Anterior cingulate cortex (tissue), 58 donors: ENCODE measurements around the gene PKD1L1.

Experiments
- DNase-seq, 58 donors: peaks; one replicate each; lab custom pipeline; 2025; lab: John Stamatoyannopoulos, UW

The PKD1L1 gene

DNA sequence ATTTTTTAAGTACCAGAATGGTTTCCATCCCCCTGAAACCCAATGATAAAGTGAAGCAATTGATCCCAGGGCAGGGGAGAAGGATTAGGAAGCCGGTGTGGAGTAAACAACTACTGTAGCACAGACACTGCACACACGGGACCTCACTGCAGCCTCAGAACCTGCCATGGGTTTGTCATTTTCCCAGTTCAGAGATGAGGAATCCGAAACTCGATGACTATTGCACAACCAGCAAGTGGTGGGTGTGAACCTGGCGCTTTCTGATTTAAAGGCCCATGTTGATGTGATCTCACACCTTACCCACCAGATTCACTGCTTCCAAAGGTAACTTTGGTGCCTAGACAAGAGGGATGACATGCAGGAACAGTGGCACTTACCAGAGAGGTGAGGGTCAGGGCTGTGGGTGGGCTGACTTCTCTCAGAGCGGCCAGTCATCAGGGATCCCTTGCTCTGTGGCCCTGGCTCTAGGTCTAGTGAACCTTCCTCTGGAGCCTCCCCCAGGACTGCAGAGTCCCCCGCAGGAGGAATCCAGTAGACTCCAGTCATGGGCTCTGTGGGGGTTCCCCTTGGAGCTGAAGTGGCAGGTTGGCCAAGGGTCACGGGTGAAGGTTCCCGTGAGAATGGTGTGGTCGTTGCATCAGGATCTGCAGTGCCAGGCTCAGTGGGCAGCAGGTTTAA is 62.8 kb downstream of the PKD1L1 start:
- DNase-seq, result no peak

DNA sequence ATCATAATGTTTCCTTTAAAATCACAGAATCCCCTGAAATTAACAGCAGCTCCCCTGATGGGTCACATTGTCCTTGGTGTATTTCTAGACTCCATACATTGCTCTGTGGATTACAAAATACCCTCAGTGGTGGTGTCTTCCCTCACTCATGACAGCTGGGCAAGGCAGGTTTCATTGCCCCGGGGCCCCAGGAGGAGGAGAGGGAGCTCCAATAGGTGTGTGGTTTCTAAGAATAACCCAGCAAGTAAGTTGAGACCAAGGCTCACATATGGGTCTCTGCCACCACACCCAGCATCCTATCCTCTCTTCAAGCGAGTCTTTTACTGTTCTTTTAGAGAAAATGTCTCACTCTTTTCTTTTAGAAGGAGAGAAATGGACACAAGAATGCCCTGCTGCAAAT is 63.6 kb downstream of the PKD1L1 start:
- DNase-seq, result no peak

DNA sequence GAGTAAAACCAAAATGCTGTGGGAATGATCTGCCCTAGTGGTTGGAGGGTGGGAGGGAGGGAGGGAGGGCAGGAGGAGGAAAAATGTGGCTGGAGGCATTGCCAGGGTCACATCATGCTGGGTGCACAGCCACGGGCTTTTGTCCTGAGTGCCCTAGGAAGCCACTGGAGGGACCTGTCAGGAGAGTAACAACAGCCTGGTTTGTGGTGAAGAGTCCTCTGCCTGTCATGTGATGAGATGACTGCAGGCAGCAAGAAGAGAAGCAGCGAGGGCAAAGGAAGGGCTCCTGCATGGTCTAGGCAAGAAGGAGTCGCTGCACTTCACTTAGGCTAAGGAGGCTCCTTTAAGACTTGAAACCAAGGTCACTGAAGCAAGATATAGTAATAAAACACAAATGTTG is 65.6 kb downstream of the PKD1L1 start:
- no peak for DNase-seq

DNA sequence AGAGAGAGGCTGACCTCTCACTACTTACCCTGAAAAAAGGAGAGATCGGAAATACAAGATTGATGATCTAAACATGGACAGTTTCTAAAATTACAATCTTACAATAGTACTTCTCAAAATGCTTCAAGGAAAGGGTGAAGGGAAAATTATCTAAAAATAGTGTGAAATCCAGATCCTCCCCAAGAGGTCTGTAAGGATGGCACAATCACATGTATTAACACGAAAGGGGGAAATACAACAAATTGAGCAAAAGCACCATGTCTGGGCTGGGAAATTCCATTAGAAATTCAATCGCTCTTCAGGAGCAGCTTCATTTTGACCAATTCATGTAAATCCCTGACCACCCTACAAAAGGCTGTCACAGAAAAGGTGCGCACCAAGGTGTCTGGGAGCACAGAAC is 67.0 kb downstream of the PKD1L1 start:
- DNase-seq, result no peak

GRCh38 chr7:47878662-47879061 is 69.6 kb downstream of the PKD1L1 start:
- DNase-seq, result no peak

DNA sequence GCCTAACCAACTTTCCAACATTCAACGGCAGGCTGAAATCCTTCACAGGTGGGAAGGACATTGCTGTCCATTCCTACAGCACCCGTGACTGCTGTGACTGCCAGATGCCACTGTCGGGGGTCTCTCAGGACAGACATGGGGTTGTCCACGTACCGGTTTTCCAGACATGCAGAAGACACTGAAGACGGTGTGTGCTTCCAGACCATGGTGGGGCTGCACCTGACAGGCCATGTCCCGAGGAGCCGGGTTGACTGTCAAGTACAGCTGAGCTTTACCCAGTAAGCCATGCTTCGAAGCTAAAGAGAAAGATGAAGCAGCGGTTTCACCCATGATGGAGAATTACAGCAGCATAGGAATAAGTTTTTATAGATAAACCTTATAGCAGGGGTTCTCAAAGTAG is 70.9 kb downstream of the PKD1L1 start:
- DNase-seq, result no peak

GRCh38 chr7:47875998-47876744 is 72.1 kb downstream of the PKD1L1 start:
- DNase-seq, result no peak

DNA sequence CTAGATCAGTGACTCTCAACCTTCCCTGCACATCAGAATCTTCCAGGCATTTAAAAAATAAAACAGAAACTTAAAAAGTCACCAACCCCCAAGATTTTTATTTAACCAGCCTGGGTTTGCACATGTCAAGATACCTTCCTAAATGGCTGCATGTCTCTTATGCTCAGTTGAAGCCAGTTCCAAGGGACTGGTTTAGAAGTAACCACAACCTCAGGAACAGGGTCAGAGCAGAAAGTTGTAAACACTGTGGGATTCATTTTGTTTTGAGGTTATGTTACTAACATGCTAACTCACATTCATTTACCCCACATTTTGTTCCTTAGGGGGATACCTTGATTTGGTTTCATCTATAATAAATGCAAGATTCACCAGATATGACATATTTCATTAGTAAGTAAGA is 72.9 kb downstream of the PKD1L1 start:
- no peak for DNase-seq

GRCh38 chr7:47873762-47874161 is 74.5 kb downstream of the PKD1L1 start:
- DNase-seq, result no peak

DNA sequence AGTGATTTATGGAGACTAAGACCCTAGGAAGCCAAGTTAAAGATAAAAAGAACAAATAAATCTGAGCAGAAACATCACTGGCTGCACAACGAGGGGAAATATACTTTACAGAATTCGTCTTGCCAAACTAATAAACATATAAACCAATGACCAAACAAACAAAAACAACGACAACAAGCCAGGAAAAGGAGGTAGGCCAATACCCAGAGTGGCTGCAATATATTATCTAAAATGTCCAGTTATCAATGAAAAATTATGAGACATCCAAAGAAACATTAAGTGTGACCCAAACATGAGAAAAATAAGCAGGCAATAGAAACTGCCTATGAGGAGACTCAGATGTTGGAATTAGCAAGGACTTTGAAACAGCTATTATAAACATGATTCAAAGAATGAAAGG is 81.0 kb downstream of the PKD1L1 start:
- no peak for DNase-seq

GRCh38 chr7:47866120-47866519 is 82.1 kb downstream of the PKD1L1 start:
- no peak for DNase-seq

DNA sequence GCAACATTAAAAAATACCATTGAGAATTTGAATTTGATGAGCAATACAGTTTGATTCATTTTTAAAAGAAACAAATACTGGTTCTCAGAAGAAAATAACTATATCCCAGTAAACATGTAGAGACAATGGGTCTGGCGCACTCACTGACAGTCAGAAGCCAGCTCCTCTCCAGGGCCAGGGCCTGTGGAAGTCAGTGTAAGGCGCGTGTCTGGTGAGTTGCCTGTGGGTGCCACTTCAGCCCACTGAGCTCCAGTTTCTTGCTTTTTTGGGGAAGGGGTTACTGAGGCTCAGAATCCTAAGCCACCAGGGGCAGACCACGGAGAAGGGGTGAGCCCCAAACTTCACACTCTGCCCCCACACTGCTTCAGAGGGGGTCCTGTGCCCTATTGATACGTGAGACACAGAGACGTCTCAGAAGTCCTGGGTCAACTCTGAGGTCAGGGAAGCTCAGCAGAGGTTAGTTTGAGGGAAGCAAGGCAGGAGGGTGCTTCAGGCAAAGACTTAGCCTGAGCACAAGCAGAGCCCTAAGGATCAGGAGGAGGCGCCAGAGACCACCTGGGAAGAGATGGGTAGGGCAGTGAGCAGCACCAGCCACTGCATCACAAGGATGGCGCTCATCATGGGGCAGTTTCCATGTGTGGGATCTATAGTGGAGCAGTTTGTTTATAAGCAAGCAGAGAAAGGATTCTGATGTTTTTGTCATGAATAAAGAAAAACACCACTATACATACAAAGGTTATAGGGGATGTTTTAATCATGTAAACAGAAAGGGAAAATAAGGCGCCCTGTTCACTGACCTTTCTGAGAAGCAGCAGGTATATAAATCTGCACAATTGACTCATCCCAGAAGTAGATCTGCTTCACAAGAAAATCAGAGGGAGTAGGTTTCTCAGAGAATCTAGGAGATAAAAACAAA is 95.7 kb downstream of the PKD1L1 start:
- DNase-seq, result no peak

- DNase-seq, result no peak
Observed at GRCh38 chr7:47847207-47847606, 101.1 kb downstream of the PKD1L1 start.

DNA sequence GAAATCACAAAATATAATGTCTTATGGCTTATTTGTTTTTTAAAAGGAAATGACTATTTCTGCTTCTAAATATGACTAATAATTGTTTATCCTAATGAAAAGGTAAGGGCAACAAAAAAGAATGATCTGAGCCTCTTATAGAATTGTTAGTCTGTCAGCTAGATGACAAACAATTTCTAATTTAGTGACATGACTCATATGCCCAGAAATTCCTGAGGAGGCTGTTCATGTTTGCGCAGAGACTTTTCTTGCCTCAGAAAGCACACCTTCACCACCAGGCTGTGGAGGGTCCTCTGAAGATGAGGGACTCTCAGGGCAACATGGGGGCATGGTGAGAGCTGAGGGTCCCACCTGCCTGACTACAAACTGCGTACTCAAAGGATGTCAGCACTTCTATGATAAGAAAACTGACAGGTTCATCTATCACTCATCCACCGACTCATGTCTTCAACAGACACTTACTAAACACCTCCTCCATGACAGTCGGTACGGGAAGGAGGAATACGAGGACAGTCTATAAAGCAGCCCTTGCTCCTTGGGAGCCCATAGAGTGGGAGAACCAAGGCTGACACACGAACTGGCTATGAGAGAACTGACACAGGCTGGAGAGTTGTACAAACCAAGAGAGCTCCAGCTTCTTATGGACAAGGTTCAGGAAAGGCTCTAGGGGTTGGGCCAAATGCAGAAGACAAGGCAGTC is 102.0 kb downstream of the PKD1L1 start:
- DNase-seq, result no peak

DNA sequence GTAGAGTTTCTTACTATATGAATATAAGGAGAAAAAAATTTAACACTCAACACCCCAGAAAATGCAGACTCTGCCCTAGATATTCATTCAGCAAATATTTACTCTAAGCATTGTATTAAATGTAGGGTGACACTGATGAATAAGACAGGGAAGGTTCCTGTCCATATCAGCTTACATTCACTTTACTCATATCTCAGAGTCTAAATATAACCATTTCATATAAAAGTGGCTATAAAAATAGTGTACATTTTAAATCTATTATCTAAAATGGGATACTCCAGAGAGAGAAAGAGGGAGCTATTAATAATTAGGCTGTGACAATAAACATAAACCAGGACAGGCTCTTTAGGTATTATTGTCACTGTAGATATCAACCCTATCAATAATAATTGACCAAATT is 104.0 kb downstream of the PKD1L1 start:
- DNase-seq, result no peak

GRCh38 chr7:47843291-47843690 is 105.0 kb downstream of the PKD1L1 start:
- no peak for DNase-seq

DNA sequence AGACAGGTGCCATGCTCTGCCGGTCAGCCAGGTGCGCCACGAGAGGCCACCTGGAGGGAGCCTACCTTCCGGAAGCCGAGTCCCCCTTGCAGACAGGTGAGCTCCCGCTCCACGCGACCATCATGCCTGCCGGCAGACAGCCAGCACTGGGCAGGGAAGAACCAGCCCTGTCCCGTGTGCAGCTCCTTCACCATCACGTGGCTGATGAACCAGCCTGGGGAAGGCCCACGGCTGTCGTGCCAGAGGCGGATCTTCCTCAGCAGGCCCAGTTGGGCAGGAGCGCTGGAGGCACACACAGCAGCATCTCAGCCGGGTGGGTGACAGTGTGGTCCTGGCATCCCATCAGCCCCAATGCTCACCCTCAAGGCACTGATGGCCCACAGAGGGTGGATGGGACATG is 108.9 kb downstream of the PKD1L1 start:
- DNase-seq, result no peak

DNA sequence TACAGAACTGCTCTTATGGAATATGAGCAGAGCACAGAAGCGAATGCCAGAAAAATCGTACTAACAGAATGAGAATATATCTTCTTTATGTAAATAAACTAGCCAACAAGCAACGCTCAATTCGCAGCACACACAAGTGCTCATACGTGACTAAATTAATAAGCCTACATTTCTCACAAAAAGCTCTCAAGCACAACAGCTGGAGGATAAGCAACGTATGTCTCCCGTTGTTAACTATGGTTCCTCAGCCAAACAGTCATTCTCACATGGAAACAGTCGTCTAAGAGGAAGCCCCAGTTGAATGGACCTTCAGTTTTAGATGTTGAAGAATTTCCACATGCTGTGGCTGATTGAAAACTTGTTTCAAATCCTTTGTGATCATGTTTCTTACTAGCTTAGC is 110.4 kb downstream of the PKD1L1 start:
- no peak for DNase-seq

DNA sequence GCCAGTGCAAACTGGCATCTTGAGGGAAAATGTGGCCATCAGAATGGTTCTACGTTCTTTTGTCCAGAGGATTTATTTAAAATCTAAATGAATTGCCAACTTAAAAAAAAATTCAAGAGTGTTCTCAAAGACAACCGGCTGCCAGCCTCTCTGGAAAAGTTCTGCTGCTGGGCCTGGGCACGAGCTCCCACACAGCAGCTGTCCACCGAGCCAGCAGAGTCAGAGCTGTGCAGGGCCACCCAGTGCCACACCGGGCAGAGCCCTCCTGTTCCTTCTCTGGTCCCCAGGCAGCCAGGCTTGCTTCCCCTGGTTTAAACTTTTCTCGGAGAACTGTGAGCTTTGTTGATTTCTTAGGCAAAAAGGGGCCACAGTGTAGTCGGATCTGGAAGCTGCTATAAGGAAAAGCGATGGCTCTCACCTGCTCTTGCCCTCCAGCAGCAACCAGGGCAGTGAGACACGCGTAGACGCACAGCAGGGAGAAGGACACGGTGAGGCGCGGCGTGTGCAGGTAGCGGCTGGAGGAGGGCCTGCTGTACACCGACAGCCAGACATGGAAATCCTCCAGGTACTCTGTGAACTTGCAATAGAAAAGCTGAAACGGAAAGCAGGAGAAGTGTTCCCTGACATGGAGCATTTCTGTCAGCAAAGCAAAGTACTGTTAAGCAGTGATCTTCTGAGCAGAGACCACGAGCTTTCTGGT is 111.6 kb downstream of the PKD1L1 start:
- DNase-seq, result peak in 12 of 58 donors; percentile 5 to 59 (median 30)

DNA sequence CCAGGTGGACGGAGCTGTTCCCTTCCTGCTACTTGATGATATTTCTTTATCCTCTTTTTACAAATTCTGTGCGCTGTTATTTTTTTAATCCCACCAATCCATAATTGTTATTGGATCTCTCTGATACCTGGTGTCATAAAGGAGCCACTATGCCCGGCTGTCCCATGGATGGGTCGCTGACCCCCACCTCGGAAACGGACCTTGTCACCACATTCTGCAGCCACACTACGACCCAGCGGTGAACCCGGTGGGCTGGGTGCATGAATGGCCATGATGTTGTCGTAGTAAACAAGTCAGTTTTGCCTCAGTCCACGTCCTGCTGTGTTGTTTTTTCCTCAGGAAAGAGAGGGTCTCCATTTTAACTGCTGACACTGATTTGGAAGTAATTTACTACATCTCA is 112.2 kb downstream of the PKD1L1 start:
- DNase-seq, result no peak
